Adrenal gland (tissue), 12 donors: ENCODE results near the gene COPB2. TPM values are rescaled to one million over a fixed set of nuclear protein-coding genes. Genes with fewer than 3 reads are reported as not detected.

Experiments used
- DNase-seq, 7 donors: peaks; one replicate each; pipeline ENCODE4 v3.0.0-alpha.2; 2019 to 2020
- H3K27ac ChIP-seq, 5 donors: fragments of 200-600 bp; sonication (generic) in 4 of 5; 1 replicate in 3 of 5; 2 replicates in 2 of 5; pipeline versions ENCODE4 v1.5.1 to v1.8.0; 2016 to 2020; ENCODE audit warnings: mild to moderate bottlenecking in 1 of 5
- H3K27me3 ChIP-seq: fragments of 200-600 bp; 2 replicates; pipeline ENCODE4 v1.8.0; 2021
- H3K36me3 ChIP-seq, 2 donors: fragments of 200-600 bp; replicated peaks in 1 of 2; 1 replicate in 1 of 2; 2 replicates in 1 of 2; pipeline versions ENCODE4 v1.5.1 to v1.8.0; 2018 to 2022
- H3K4me1 ChIP-seq, 2 donors: fragments of 200-600 bp; replicated peaks in 1 of 2; 1 replicate in 1 of 2; 2 replicates in 1 of 2; pipeline versions ENCODE4 v1.5.1 to v1.8.0; 2018 to 2021
- H3K4me3 ChIP-seq, 4 donors: fragments of 200-600 bp; sonication (generic) in 3 of 4; one replicate each; pipeline ENCODE4 v1.5.1; 2016 to 2018
- H3K9me3 ChIP-seq, 3 donors: fragments of 200-600 bp; sonication (generic) in 1 of 3; replicated peaks in 1 of 3; 1 replicate in 2 of 3; 2 replicates in 1 of 3; pipeline versions ENCODE4 v1.5.1 to v1.8.0; 2016 to 2021
- POLR2A ChIP-seq, 2 donors: fragments of 450-650 bp; IDR thresholded peaks; one replicate each; pipeline ENCODE4 v1.6.1; 2017; ENCODE audit warnings: antibody characterized with exemption in 2 of 2, mild to moderate bottlenecking in 2 of 2, moderate library complexity in 1 of 2
- WGBS, 4 donors: extraction: QIAGEN DNeasy Blood & Tissue Kit in 2 of 4; methylation state at CpG; one replicate each; pipeline versions ENCODE4 v1.1.5 to v1.1.7; 2013 to 2017; 5-methylcytosine and 5-hydroxymethylcytosine counted together
- intact Hi-C, 2 donors: fragments of 100-400 bp; cut with DNase I; formaldehyde crosslinking; loops; one replicate each; pipeline versions ENCODE4 v1.14.1 to v1.15.0; 2022 to 2023
- polyA plus RNA-seq, 3 donors: library from polyadenylated mRNA; stranded (reverse); fragments of 200-250 nt in 2 of 3; fragments of 350-450 nt in 1 of 3; fragmentation: Illumina TruSeq in 1 of 3; extraction: RNeasy Lipid Tissue Mini Kit (QIAGEN cat#74804) in 1 of 3; gene quantifications; one replicate each; pipeline ENCODE4 v1.2.3, GENCODE V29; 2013 to 2014
- total RNA-seq, 9 donors: library from RNA; depleted of rRNA in 4 of 9; stranded (reverse); fragments of >200 nt in 4 of 9; fragments of 120-200 nt in 1 of 9; fragmentation: NEBNext Ultra II Directional in 1 of 9; extraction: Animal tissue kit (Norgen Biotek cat#: 25700) in 1 of 9; gene quantifications; one replicate each; pipeline versions ENCODE4 v1.1.0 to v1.2.4, GENCODE V29; 2013 to 2023
- TF ChIP-seq, protein P1 (sequence below), 6 experiments: fragments of 450-650 bp in 4 of 6; fragments of 200-600 bp in 2 of 6; sonication (generic) in 1 of 6; IDR thresholded peaks; 1 replicate in 5 of 6; 2 replicates in 1 of 6; pipeline versions ENCODE4 v1.5.1 to v1.8.0; 2016 to 2021; ENCODE audit warnings: antibody characterized with exemption in 6 of 6, mild to moderate bottlenecking in 2 of 6, moderate library complexity in 1 of 6
- donor health status: healthy with polysubstance abuse.
- donor health status: Bipolar disorder and iron deficiency.
- donor health status: DM: yes; HTN: yes; CAD: no.
- donor health status: DM: no; HTN: no; CAD: no.
- donor health status: DM: no; HTN: no; CAD: no.
- donor health status: DM: yes; HTN: yes; CAD: no.

The COPB2 gene
- total and polyA plus RNA-seq, 12 donors = 28.1 to 192 (median 126) TPM

DNA sequence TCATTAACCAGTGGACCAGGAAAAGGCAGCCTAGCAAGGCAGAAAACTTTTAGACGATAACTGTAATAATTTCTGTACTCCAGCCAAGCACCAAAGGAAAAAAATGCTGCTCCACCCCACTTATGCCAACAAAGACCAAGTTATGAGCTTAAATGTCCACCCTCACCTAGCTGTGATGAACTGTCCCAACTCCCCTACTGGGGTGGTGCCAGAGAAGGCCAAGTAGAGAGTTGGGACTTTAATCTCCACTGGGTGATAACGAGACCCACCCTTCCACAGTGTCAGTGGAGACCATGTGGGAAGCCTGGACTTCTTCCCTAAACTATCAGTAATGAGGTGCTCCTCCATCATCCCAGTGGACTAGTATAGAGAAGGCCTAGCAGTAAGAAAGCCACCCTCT is 33.8 kb upstream of the COPB2 start:
- DNase-seq = no peak
- Histone ChIP-seq H3K36me3 (no peaks in the 10 kb centered on the region), H3K4me1 (no peaks in the 10 kb centered on the region), H3K4me3 (no peak overlapping the region), H3K9me3 (no peaks in the 10 kb centered on the region), H3K27ac (no peak overlapping the region), H3K27me3 (no peaks in the 10 kb centered on the region)
- TF ChIP-seq, protein P1, sequence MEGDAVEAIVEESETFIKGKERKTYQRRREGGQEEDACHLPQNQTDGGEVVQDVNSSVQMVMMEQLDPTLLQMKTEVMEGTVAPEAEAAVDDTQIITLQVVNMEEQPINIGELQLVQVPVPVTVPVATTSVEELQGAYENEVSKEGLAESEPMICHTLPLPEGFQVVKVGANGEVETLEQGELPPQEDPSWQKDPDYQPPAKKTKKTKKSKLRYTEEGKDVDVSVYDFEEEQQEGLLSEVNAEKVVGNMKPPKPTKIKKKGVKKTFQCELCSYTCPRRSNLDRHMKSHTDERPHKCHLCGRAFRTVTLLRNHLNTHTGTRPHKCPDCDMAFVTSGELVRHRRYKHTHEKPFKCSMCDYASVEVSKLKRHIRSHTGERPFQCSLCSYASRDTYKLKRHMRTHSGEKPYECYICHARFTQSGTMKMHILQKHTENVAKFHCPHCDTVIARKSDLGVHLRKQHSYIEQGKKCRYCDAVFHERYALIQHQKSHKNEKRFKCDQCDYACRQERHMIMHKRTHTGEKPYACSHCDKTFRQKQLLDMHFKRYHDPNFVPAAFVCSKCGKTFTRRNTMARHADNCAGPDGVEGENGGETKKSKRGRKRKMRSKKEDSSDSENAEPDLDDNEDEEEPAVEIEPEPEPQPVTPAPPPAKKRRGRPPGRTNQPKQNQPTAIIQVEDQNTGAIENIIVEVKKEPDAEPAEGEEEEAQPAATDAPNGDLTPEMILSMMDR (IDR thresholded peaks at IDR 0.05) = no peak
- no peak for TF ChIP-seq POLR2A (IDR thresholded peaks at IDR 0.05)
- 83 to 93% (median 89%) methylated on average over 2 of the region's 2 CpGs for WGBS, 4 donors
- intact Hi-C loops = no loop called here

DNA sequence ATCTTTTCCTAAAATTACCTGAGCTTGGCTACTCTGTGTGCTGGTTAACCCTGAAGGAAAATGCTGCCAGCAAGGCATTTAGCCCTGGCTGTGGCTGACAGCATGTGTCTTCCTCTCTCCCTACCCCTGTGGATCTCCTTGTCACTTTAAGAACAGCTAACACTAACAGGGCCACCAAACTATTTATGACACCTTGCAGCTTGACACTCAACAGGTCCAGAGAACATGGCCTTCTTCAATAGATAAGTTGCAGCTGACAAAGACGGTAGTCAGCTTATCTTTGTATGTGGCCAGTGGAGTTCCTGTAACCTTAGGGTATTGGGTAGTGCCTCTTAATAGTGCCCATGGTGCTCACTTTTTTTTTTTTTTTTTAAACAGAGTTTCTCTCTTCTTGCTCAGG is 32.0 kb upstream of the COPB2 start:
- intact Hi-C loops = no loop called here
- no peak for TF ChIP-seq POLR2A (IDR thresholded peaks at IDR 0.05)
- TF ChIP-seq, protein P1 (IDR thresholded peaks at IDR 0.05) = no peak
- Histone ChIP-seq H3K27me3 (no peaks in the 10 kb centered on the region), H3K4me1 (no peaks in the 10 kb centered on the region), H3K4me3 (no peak overlapping the region), H3K9me3 (peaks cover 0 to 13% (median 0%) of the 10 kb centered on the region in 3 donors), H3K36me3 (no peaks in the 10 kb centered on the region), H3K27ac (no peak overlapping the region)
- WGBS, 4 donors = 84 to 100% (median 90%) methylated on average over 1 of the region's 1 CpG
- no peak for DNase-seq

DNA sequence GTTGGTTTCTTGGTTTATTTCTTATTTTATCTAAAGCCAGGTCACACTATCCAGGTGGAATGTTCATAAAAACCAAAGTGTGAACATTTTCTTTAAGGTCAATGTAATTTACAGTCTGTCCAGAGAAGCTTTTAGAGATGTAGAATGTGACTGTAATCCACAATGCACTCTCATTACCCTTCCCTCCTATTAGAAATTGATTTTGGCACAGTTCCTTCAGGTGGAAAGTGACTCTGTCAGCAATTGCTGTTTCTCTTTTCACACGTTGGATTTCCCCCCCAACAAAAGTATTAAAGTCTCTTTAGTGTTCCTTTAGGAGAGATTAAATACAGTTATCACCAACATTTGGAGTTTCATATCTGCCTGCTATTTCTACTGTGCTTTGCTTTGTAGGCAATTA is 31.6 kb upstream of the COPB2 start:
- intact Hi-C loops = no loop called here
- Histone ChIP-seq H3K27ac (no peak overlapping the region), H3K4me3 (no peak overlapping the region), H3K36me3 (no peaks in the 10 kb centered on the region), H3K27me3 (no peaks in the 10 kb centered on the region), H3K4me1 (no peaks in the 10 kb centered on the region), H3K9me3 (peaks cover 0 to 15% (median 0%) of the 10 kb centered on the region in 3 donors)
- DNase-seq = no peak
- no peak for TF ChIP-seq POLR2A (IDR thresholded peaks at IDR 0.05)
- TF ChIP-seq, protein P1 (IDR thresholded peaks at IDR 0.05) = no peak
- WGBS, 4 donors = 63 to 76% (median 71%) methylated on average over 1 of the region's 1 CpG

DNA sequence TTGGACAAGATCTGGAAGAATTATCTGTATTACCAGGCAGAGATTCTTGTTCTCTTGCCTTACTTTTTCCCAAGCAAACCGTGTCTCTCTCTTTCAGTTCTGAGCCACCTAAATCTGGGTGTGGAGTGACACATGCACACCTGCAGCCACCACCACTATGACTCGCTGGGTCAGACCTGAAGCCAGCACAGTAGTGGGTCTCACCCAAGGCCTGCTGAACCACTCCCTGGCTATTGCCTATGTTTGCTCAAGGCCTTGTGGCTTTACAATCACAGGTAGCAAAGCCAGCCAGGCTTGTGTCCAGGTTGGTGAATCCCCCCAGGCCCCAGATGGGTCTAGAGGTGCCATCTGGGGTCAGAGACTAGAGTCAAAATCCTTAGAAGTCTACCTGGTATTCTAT is 28.7 kb upstream of the COPB2 start:
- Histone ChIP-seq H3K27me3 (no peaks in the 10 kb centered on the region), H3K4me1 (no peaks in the 10 kb centered on the region), H3K9me3 (peaks cover 0 to 15% (median under 1%) of the 10 kb centered on the region in 3 donors), H3K27ac (no peak overlapping the region), H3K36me3 (no peaks in the 10 kb centered on the region), H3K4me3 (no peak overlapping the region)
- no peak for TF ChIP-seq POLR2A (IDR thresholded peaks at IDR 0.05)
- WGBS, 4 donors = 87 to 100% (median 95%) methylated on average over 1 to 2 of the region's 2 CpGs
- no peak for DNase-seq
- intact Hi-C loops = no loop called here

DNA sequence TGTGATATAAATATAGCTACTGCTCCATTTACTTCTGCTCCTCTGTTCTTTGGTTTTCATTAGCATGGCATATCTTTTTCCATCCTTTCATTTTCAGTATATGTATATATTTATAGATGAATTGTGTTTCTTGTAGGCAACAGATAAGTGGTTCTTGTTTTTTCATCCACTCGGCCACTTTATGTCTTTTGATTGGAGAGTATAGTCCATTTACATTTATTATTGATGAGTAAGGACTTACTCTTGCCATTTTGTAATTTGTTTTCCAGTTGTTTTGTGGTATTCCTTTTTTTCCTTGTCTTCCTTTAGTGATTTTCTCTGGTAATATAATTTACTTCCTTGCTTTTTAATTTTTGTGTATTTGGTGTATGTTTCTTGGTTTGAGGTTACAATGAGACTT is 26.8 kb upstream of the COPB2 start:
- TF ChIP-seq POLR2A (IDR thresholded peaks at IDR 0.05) = no peak
- TF ChIP-seq, protein P1 (IDR thresholded peaks at IDR 0.05) = no peak
- no peak for DNase-seq
- no peak overlapping the region for H3K27ac ChIP-seq
- H3K4me1 ChIP-seq = no peaks in the 10 kb centered on the region
- WGBS, 4 donors = 87 to 95% (median 91%) methylated on average over 1 of the region's 1 CpG
- intact Hi-C loops = no loop called here
- H3K4me3 ChIP-seq = no peak overlapping the region
- H3K36me3 ChIP-seq = no peaks in the 10 kb centered on the region
- peaks cover 0 to 15% (median 14%) of the 10 kb centered on the region in 3 donors for H3K9me3 ChIP-seq
- no peaks in the 10 kb centered on the region for H3K27me3 ChIP-seq
